ENCODE results near the gene ETV1.

Gene ETV1

DNA sequence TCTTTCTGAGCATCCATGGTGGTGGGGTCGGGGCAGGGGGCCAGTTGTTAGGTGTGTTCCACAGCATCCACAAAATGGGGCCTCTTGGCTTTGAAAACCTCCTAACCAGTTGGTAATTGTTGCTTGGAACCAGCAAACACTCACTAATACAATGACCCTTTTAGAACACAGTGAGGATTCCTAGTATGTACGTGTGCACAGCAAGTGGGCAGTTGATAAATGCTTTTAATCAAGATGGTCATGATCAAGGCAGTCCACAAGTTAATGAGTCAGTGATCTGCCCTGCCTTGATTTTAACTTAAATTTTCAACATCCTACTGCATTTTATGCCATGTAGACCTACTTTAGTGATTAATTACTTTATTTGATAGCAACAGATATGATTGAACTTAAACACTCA is 103.1 kb downstream of the ETV1 start:
- H3K27me3 ChIP-seq (ENCODE audit: control insufficient read depth, insufficient read depth, low read length), result no peaks in the 10 kb centered on the region
- no peak overlapping the region for H3K4me3 ChIP-seq (ENCODE audit: low read length)
- no CpG with 5 or more reads among the region's 2 CpGs for WGBS (ENCODE audit: insufficient coverage, insufficient read length)
- no peaks in the 10 kb centered on the region for H3K9me3 ChIP-seq (ENCODE audit: control insufficient read depth, insufficient read depth, low read length)
- H3K27ac ChIP-seq (ENCODE audit: low read length), result no peak overlapping the region
- H3K36me3 ChIP-seq (ENCODE audit: control insufficient read depth, insufficient read depth, low read length), result no peaks in the 10 kb centered on the region
- no peaks in the 10 kb centered on the region for H3K4me1 ChIP-seq (ENCODE audit: control insufficient read depth, insufficient read depth, low read length)
- DNase-seq (ENCODE audit: low read depth, low spot score), result no peak

DNA sequence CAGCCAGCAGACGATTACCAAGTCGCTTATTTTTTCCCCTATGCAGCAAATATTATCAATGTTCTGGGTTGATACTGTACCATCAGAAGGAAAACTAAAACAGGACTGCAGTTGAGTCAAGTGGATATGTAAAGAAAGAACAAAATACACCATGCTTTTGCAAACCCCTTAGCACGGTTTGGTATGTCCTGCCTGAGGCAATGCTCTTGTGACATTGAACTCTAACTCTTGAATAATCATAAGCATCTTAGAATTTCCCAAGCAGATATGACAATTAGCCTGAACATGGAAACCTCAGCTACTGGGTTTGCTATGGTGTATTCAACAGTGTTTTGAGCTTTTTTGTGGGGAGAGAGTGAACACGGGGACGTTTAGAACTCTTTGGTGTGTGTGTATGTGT is 107.4 kb downstream of the ETV1 start:
- no peak for DNase-seq (ENCODE audit: low read depth, low spot score)
- Histone ChIP-seq H3K4me1 (ENCODE audit: control insufficient read depth, insufficient read depth, low read length) (no peaks in the 10 kb centered on the region), H3K36me3 (ENCODE audit: control insufficient read depth, insufficient read depth, low read length) (no peaks in the 10 kb centered on the region), H3K27me3 (ENCODE audit: control insufficient read depth, insufficient read depth, low read length) (no peaks in the 10 kb centered on the region), H3K9me3 (ENCODE audit: control insufficient read depth, insufficient read depth, low read length) (no peaks in the 10 kb centered on the region), H3K27ac (ENCODE audit: low read length) (no peak overlapping the region), H3K4me3 (ENCODE audit: low read length) (no peak overlapping the region)
- WGBS (ENCODE audit: insufficient coverage, insufficient read length), result no CpG with 5 or more reads among the region's 5 CpGs

DNA sequence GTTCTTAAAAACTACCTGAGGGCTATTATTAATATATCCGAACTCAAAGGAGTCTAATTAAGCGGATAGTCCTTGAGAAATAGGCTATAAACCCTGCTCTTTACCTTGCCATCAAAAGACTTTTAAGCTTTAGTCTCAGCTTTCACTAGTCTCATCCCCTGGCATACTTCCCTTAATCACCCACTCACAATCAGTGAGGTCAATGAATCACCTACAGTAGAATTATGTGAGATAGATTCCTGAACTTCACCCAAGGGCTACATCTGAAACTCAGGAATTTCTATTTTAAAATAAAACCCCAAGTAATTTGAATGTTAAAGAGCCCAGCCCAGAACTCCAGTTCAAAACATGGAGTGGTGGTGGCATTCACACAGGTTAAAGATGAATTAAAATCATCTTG is 108.7 kb downstream of the ETV1 start:
- no peak for DNase-seq (ENCODE audit: low read depth, low spot score)
- H3K27me3 ChIP-seq (ENCODE audit: control insufficient read depth, insufficient read depth, low read length), result no peaks in the 10 kb centered on the region
- H3K9me3 ChIP-seq (ENCODE audit: control insufficient read depth, insufficient read depth, low read length), result no peaks in the 10 kb centered on the region
- no CpG with 5 or more reads among the region's 2 CpGs for WGBS (ENCODE audit: insufficient coverage, insufficient read length)
- no peaks in the 10 kb centered on the region for H3K4me1 ChIP-seq (ENCODE audit: control insufficient read depth, insufficient read depth, low read length)
- no peak overlapping the region for H3K4me3 ChIP-seq (ENCODE audit: low read length)
- no peaks in the 10 kb centered on the region for H3K36me3 ChIP-seq (ENCODE audit: control insufficient read depth, insufficient read depth, low read length)
- H3K27ac ChIP-seq (ENCODE audit: low read length), result no peak overlapping the region

DNA sequence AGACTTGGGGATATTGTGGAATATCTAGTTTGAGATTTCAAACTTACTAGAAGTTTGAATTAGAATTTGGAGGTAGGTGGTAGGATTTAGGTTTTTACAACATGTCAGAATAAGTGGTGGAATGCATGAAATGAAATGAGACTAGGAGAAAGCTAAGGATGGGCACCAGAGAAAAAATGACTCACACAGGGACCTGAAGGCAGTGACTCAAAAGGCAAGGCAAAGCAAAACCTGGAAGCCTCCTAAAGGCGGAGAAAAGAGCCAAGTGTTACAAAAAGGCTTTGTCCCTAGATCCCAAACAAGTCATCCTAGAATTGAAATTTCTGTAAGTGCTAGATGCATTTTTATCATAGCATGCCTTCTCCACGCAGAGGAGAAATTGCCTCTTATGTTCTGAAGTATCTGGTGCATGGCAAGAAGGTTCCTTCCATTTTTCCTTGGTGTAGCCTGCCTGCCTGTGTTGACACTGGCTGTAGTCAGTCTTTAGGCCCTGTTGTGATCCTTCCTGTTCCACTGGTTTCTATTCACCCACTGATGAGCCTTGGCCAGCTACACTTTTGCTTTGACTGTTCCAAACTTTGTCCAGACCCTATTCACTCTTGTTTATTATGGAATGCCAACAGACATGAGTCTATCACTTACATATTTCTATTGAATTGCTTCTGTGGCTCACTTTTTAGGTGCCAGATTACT is 109.3 kb downstream of the ETV1 start:
- H3K36me3 ChIP-seq (ENCODE audit: control insufficient read depth, insufficient read depth, low read length), result no peaks in the 10 kb centered on the region
- no CpG with 5 or more reads among the region's 2 CpGs for WGBS (ENCODE audit: insufficient coverage, insufficient read length)

DNA sequence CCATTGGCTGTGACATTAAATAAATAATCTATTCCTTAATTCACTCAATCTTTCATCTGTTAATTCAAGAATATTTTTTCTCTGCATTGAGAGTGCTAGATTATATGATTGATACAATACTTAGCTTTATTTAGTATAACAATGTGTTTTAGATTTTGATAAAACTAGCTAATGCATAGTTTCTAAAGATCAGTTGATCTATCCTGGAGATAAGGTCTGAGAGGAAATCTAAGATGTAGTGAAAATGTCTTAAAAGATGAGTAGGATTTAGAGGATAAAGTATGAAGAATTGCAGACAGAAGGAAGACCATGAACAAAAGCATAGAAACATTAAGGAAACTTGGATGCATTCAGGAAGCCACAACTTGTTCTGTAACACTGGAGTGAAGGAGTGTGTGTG is 110.3 kb downstream of the ETV1 start:
- Histone ChIP-seq H3K4me1 (ENCODE audit: control insufficient read depth, insufficient read depth, low read length) (no peaks in the 10 kb centered on the region), H3K27me3 (ENCODE audit: control insufficient read depth, insufficient read depth, low read length) (no peaks in the 10 kb centered on the region), H3K27ac (ENCODE audit: low read length) (no peak overlapping the region), H3K4me3 (ENCODE audit: low read length) (no peak overlapping the region), H3K36me3 (ENCODE audit: control insufficient read depth, insufficient read depth, low read length) (no peaks in the 10 kb centered on the region), H3K9me3 (ENCODE audit: control insufficient read depth, insufficient read depth, low read length) (no peaks in the 10 kb centered on the region)
- DNase-seq (ENCODE audit: low read depth, low spot score), result no peak

More for the DNA sequence above, 109.3 kb downstream of the ETV1 start:
- H3K27ac ChIP-seq (ENCODE audit: low read length), result no peak overlapping the region
- no peak overlapping the region for H3K4me3 ChIP-seq (ENCODE audit: low read length)
- H3K4me1 ChIP-seq (ENCODE audit: control insufficient read depth, insufficient read depth, low read length), result no peaks in the 10 kb centered on the region
- H3K27me3 ChIP-seq (ENCODE audit: control insufficient read depth, insufficient read depth, low read length), result no peaks in the 10 kb centered on the region
- H3K9me3 ChIP-seq (ENCODE audit: control insufficient read depth, insufficient read depth, low read length), result no peaks in the 10 kb centered on the region
- no peak for DNase-seq (ENCODE audit: low read depth, low spot score)

DNA sequence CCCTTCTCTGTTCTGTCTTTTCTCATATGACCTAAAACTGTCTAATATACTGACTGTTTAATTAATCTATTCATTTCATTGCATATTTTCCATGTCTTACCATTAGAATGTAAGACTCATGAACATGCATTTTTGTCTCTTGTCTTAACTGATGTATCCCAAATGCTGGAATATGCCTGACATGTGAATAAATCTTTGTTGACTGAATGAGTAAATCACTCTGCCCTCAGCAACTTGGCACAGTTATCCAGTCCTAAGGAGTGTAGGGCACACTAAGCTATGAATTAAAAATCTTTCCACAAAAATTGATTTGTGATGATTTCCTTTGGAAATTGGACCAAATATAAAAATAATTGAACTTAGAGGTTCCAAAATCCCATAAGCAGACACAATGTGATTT is 111.3 kb downstream of the ETV1 start:
- Histone ChIP-seq H3K4me3 (ENCODE audit: low read length) (no peak overlapping the region), H3K9me3 (ENCODE audit: control insufficient read depth, insufficient read depth, low read length) (no peaks in the 10 kb centered on the region), H3K36me3 (ENCODE audit: control insufficient read depth, insufficient read depth, low read length) (no peaks in the 10 kb centered on the region), H3K27me3 (ENCODE audit: control insufficient read depth, insufficient read depth, low read length) (no peaks in the 10 kb centered on the region), H3K27ac (ENCODE audit: low read length) (no peak overlapping the region), H3K4me1 (ENCODE audit: control insufficient read depth, insufficient read depth, low read length) (no peaks in the 10 kb centered on the region)
- DNase-seq (ENCODE audit: low read depth, low spot score), result no peak

DNA sequence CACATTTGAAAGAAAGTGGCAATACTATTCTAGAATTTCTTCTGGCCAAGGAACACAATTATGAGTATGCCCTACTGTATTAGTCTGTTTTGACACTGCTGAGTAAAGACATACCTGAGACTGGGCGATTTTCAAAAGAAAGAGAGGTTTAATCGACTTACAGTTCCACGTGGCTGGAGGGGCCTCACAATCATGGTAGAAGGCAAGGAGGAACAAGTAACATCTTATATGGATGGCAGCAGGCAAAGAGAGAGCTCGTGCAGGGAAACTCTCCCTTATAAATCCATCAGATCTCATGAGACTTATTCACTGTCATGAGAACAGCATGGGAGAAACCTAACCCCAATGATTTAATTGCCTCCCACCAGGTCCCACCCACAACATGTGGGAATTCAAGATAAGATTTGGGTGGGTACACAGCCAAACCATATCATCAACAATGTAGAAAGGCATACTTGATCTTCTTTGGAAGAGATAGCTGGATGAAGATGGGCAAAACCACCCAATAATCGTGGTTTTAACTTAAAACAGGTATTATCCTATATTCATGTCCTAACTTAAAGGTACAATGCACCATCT is 113.9 kb downstream of the ETV1 start:
- Histone ChIP-seq H3K27ac (ENCODE audit: low read length) (no peak overlapping the region), H3K9me3 (ENCODE audit: control insufficient read depth, insufficient read depth, low read length) (no peaks in the 10 kb centered on the region), H3K4me1 (ENCODE audit: control insufficient read depth, insufficient read depth, low read length) (no peaks in the 10 kb centered on the region), H3K4me3 (ENCODE audit: low read length) (no peak overlapping the region), H3K27me3 (ENCODE audit: control insufficient read depth, insufficient read depth, low read length) (no peaks in the 10 kb centered on the region), H3K36me3 (ENCODE audit: control insufficient read depth, insufficient read depth, low read length) (no peaks in the 10 kb centered on the region)
- DNase-seq (ENCODE audit: low read depth, low spot score), result no peak
- WGBS (ENCODE audit: insufficient coverage, insufficient read length), result no CpG with 5 or more reads among the region's 5 CpGs

DNA sequence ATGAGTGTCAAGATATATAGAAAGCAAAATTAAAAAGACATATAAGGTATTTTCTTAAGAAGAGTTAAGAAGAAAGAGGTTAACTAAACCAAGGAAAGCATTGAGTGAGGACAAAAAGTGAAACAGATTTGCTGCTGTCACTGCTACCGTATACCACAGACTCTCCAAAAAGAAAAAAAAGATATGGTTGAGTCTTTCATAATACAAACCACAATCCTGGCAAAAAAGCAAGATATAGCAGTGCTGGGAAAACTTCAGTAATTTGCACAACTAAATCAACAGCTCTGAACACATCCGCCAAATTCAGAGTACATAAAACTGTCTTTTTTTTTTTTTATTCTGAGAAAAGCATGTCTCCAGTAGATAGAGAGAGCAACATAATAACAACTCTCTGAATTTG is 114.7 kb downstream of the ETV1 start:
- Histone ChIP-seq H3K27me3 (ENCODE audit: control insufficient read depth, insufficient read depth, low read length) (no peaks in the 10 kb centered on the region), H3K4me3 (ENCODE audit: low read length) (no peak overlapping the region), H3K4me1 (ENCODE audit: control insufficient read depth, insufficient read depth, low read length) (no peaks in the 10 kb centered on the region), H3K27ac (ENCODE audit: low read length) (no peak overlapping the region), H3K9me3 (ENCODE audit: control insufficient read depth, insufficient read depth, low read length) (no peaks in the 10 kb centered on the region), H3K36me3 (ENCODE audit: control insufficient read depth, insufficient read depth, low read length) (no peaks in the 10 kb centered on the region)
- no CpG with 5 or more reads among the region's 2 CpGs for WGBS (ENCODE audit: insufficient coverage, insufficient read length)
- DNase-seq (ENCODE audit: low read depth, low spot score), result no peak

DNA sequence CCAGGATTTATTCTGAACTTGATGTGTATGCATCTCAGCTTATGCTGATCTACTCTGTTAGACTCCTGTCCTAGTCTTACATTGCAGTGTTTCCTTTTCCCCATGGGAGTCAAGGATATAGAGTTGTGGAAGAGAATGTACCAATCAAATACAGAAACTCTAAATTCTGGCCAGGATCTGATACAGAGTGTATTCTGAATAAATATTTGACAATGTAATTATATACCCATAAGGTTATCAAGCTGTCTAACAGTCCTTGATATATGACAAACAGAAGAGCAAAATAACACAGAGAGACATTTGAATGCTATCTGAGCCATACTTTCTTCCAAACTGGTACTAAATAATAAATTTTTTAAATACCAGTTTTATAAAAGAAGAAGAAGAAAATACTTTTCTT is 116.8 kb downstream of the ETV1 start:
- Histone ChIP-seq H3K9me3 (ENCODE audit: control insufficient read depth, insufficient read depth, low read length) (no peaks in the 10 kb centered on the region), H3K27me3 (ENCODE audit: control insufficient read depth, insufficient read depth, low read length) (no peaks in the 10 kb centered on the region), H3K4me3 (ENCODE audit: low read length) (no peak overlapping the region), H3K4me1 (ENCODE audit: control insufficient read depth, insufficient read depth, low read length) (no peaks in the 10 kb centered on the region), H3K27ac (ENCODE audit: low read length) (no peak overlapping the region), H3K36me3 (ENCODE audit: control insufficient read depth, insufficient read depth, low read length) (no peaks in the 10 kb centered on the region)
- no peak for DNase-seq (ENCODE audit: low read depth, low spot score)

DNA sequence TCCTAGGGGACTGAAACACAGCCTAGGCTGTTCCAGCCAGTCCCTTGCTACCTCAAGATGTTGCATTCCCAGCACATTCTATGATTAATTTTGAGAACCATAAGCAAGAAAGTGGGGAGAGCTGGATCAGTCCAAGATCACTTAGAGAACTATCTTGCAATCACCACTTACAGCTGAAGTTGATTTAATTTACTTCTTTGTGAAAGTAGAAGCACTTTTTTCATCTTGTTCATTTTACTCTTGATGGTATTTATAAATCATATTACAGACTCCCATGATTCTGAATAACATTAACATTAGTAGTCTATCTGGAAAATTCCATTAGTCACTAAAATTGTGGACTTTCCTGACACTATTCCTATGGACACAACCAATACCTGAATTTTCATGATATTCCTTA is 118.5 kb downstream of the ETV1 start:
- Histone ChIP-seq H3K9me3 (ENCODE audit: control insufficient read depth, insufficient read depth, low read length) (no peaks in the 10 kb centered on the region), H3K36me3 (ENCODE audit: control insufficient read depth, insufficient read depth, low read length) (no peaks in the 10 kb centered on the region), H3K27me3 (ENCODE audit: control insufficient read depth, insufficient read depth, low read length) (no peaks in the 10 kb centered on the region), H3K4me3 (ENCODE audit: low read length) (no peak overlapping the region), H3K4me1 (ENCODE audit: control insufficient read depth, insufficient read depth, low read length) (no peaks in the 10 kb centered on the region), H3K27ac (ENCODE audit: low read length) (no peak overlapping the region)
- no peak for DNase-seq (ENCODE audit: low read depth, low spot score)

DNA sequence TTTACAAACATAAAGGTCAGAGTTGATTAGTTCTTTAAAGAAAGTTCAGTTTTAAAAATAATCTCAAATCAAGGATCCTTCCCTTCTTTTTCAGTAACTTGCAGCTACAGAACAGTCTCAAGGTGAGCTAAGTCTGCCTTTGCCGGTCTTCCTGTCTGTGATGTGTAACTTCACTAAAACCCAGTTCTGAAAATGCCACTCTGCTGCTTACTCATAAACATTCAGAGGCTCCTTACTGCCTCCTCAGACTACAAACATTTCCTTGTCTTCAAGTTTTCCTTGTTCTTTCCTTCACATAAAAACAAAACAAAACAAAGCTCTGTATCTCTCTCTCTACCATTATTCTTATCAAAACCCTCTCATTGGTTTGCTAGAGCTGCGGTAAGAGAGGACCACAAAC is 128.7 kb downstream of the ETV1 start:
- no peak for DNase-seq (ENCODE audit: low read depth, low spot score)
- no CpG with 5 or more reads among the region's 2 CpGs for WGBS (ENCODE audit: insufficient coverage, insufficient read length)

More for the DNA sequence above, 128.7 kb downstream of the ETV1 start:
- H3K4me1 ChIP-seq (ENCODE audit: control insufficient read depth, insufficient read depth, low read length), result no peaks in the 10 kb centered on the region
- H3K27me3 ChIP-seq (ENCODE audit: control insufficient read depth, insufficient read depth, low read length), result no peaks in the 10 kb centered on the region
- no peak overlapping the region for H3K4me3 ChIP-seq (ENCODE audit: low read length)
- H3K9me3 ChIP-seq (ENCODE audit: control insufficient read depth, insufficient read depth, low read length), result no peaks in the 10 kb centered on the region
- H3K36me3 ChIP-seq (ENCODE audit: control insufficient read depth, insufficient read depth, low read length), result no peaks in the 10 kb centered on the region
- H3K27ac ChIP-seq (ENCODE audit: low read length), result no peak overlapping the region
